Ureter (tissue), 1 donor: ENCODE data around the gene MTG2. TPM values are rescaled to one million over a fixed set of nuclear protein-coding genes. Genes with fewer than 3 reads are reported as not detected.

Experiments
- DNase-seq: peaks from one replicate; pipeline ENCODE4 v3.0.0-alpha.2; 2020; ENCODE audit warnings: low spot score
- total RNA-seq: library from RNA; stranded (reverse); gene quantifications from one replicate; pipeline ENCODE4 v1.2.4, GENCODE V29; 2023
- donor health status: DM: yes; HTN: yes; CAD: no.

MTG2 gene
- total RNA-seq, 1 donor from 2014 or later = 35.5 TPM

DNA sequence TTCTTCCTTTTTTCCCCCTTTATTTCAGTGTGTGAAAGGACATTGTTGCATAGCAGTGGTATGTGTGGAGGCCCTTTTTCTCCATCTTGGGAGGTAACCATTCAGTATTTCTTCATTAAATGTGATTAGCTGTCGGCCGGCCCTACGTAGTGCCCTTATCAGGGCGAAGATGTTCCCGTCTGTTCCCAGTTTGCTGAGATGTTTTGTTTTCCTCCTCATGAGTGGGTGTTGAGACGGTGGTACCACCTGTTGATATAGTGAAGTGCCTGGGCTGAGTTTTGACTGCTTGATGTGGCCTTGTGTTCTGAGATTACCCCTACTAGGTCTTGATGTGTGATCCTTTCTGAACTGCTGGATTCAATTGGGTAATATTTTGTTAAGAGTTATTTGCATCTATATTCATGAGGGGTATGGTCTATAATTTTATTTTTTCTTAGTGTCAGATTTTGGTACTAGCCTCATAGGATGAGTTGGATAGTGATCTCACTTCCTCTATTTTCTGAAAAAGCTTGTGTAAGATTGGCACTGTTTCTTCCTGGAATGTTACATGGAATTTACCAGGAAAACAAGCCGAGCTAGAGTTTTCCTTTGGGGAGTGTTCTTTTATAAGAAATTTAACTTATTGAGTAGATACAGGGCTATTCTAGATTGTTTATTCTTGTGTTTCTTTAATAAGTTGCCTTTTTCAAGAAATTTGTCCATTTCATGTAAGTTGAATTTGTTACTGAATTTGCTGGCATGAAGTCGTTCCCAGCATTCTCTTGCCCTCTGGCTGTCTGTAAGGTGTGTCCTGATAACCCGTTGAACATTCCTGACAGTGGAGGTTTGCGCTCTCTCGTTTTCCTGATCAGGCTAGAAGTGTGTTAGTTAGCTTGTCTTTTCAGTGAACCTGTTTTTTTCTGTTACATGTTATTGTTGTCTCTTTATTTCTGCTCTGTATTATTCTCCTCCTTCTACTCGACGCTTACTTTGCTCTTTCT lies 4.3 kb downstream of the MTG2 start:
- no peak for DNase-seq

GRCh38 chr20:62190639-62191411 lies 8.0 kb downstream of the MTG2 start:
- no peak for DNase-seq

DNA sequence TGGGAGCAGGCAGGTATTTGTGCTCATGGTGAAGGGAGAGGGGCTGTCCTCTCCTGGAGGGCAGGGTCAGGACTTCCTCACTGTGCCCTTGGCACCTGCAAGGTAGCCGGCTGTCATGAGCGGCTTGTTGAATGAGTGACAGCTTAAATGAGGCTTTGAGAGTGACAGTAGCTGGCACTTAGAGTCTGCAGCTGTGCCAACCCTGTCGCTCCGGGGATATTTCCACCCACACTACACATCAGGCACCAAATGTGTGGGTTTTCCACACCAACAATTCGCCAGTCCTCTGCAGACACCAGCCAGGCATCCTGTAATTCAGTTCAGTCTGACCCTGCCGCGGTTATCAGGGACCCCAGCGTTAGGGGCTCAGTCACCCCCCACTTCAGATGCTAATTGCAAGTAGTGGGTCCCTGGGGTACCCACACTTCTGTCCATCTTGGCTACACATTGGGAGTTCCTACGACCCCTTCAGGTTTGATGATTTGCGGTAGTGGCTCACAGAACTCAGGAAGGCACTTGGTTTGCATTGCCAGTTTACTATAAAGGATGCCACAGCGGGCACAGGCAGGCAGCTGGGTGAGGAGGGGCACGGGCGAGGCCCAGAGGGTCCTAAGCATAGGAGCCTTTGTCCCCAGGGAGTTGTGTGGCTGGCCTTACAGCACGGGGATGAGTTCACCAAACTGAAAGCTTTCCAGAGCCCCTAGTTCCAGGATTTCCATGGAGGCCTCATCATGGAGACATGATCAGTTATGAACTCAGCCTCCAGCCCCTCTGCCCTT lies 9.1 kb downstream of the MTG2 start:
- DNase-seq = no peak

GRCh38 chr20:62192635-62193034 lies 9.8 kb downstream of the MTG2 start:
- no peak for DNase-seq

DNA sequence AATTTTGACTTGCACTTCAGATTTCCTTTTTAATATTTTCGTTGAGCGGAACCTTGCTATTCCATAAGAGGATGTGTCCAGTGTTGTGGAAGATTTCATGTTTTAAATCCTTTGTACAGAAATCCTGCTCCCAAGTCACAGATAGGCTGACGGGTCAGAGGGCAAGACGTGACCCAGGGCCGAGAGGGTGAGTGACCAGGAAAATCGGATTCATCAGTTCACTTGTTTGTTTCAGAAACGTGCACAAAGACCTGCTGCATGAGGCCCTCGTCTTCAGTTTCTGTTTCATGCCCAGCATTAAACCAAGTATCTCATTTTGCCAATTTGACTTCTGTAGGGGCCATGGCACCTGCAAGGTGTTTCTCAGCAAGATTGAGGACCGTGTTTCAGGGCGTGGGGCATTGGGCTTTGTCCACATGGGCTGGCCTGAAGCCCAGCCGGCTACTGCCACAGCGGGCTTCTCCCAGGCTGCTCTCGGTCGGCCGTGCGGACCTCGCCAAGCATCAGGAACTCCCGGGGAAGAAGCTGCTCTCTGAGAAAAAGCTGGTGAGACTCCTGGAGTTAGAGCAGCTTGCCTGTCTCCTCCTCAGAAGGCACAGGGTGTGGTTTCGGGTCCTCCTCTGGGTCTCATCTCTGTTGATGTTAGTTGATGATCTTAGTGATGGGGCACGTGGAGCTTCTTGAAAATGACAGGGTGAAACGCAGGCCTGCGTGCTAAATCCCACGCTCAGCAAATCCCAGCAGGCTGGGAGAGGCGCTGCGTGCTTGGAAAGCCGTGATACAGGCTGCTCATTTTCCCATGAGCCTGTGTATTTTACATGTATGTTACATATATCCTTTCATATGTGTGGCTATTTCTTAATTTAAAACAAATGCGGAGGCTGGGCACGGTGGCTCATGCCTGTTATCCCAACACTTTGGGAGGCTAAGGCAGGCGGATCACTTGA lies 10.5 kb downstream of the MTG2 start:
- no peak for DNase-seq

DNA sequence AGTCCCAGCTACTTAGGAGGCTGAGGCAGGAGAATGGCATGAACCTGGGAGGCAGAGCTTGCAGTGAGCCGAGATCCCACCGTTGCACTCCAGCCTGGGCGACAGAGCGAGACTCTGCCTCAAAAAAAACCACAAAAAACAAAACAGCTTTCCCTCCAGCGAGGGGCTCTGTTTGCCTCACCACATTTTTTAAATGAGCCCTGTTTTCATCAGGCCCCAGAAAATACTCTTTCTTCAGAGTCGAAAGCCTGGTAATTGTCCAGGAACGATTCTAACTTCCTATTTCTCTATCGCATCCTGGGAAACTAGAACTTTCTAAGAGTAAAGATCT lies 12.2 kb downstream of the MTG2 start:
- DNase-seq = no peak

DNA sequence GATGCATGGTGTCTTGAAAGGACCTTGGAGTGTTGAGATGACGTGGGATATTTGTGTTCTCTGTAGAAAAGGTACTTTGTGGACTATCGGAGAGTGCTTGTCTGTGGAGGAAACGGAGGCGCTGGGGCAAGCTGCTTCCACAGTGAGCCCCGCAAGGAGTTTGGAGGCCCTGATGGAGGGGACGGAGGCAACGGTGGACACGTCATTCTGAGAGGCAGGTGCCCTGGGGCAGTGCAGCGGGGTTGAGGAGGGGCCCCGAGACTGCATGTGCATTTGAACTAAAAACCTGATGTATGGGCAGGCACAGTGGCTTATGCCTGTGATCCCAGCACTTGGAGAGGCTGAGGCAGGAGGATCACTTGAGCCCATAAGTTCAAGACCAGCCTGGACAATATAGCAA lies 12.9 kb downstream of the MTG2 start:
- DNase-seq = no peak

- DNase-seq = no peak
Observed at GRCh38 chr20:62196286-62196685, 13.5 kb downstream of the MTG2 start.

GRCh38 chr20:62197311-62197710 lies 14.5 kb downstream of the MTG2 start:
- DNase-seq = no peak

GRCh38 chr20:62197801-62198200 lies 15.0 kb downstream of the MTG2 start:
- DNase-seq = no peak

DNA sequence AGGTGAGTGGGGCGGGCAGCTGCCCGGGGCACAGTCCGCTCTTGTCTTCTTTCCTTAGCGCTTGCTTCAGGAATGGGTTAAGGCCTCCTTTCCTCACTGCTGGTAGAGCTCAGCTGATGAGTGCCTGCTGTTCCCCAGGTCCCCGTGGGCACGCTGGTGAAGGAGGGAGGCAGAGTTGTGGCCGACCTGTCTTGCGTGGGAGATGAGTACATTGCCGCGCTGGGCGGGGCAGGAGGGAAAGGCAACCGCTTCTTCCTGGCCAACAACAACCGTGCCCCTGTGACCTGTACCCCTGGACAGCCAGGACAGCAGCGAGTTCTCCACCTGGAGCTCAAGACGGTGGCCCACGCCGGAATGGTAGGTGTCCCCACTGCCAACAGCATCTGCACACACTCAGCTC lies 15.7 kb downstream of the MTG2 start:
- no peak for DNase-seq

DNA sequence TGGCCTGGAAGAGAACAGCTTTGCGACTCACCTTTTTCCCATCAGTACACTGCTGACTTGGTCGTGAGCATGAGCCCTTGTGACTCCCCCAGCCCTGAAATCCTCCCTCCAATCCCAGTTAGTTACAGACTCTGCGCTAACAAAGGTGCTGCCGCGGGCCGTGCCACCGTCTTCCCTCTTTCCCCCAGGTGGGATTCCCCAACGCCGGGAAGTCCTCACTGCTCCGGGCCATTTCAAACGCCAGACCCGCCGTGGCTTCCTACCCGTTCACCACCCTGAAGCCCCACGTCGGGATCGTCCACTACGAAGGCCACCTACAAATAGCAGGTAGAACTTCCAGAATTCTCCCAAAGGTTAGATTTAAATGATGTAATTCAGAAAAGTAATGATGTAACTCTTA lies 16.1 kb downstream of the MTG2 start:
- DNase-seq = no peak

DNA sequence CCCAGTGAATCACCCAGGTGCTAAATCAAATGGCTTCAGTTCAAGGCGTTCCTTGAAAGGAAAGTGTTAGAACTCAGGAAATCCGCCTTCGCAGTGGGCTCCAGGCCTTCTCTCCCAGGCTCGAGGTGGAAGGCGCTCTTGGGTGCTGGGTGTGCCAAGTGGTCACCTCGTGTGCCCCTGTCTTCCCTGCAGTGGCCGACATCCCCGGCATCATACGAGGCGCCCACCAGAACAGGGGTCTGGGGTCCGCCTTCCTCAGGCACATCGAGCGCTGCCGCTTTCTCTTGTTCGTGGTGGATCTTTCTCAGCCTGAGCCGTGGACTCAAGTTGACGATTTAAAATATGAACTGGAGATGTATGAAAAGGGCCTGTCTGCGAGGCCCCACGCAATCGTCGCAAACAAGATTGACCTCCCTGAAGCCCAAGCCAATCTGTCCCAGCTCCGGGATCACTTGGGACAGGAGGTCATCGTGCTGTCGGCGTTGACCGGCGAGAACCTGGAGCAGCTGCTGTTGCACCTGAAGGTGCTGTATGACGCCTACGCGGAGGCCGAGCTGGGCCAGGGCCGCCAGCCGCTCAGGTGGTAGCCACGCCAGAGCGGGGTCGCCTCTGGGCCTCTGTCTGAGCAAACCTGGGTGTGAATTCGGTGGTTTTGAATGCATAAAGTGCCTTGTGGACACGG lies 17.8 kb downstream of the MTG2 start:
- DNase-seq = no peak

DNA sequence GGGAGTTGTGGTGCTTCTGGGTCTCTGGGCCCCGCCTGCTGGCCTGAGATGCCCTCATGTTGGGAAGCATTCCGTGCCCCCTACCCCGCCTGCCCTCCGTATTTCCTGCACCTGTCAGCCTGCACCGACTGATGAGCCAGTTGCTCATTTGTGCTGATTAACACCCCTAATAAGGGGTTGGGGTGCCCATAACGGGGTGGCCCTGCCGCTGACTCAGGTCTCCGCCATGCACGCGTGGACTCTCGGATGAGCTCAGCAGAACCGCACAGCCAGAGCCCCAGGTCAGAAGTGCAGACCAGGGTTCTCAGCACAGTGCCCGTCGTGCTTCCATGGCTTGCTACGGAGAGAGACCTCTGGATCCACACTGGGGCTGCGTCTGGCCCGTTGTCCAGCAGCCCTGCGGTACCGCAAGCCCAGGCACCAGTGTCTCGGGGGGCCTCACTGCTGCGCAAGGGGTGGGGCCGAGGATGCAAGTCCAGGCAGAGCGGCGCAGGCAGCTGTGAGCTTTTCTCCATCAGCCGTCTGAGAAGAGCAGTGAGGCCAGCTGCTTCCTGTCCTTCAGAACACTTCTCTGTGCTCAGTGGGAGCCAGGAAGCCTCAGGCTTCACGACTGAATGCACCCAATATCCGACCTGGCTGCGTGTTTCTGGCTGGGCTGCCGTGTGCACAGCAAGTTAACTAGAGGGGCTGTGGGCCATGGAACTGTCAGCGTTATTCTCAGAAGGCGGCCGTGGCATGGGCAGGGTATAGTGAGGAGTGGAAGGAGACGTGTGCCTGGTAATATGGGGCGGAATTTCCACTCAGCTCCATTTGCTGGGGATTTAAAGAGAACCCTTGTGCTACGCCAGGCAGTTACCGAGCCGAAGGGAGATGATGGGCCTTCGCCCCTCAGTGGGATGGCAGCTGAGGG lies 18.6 kb downstream of the MTG2 start:
- no peak for DNase-seq

DNA sequence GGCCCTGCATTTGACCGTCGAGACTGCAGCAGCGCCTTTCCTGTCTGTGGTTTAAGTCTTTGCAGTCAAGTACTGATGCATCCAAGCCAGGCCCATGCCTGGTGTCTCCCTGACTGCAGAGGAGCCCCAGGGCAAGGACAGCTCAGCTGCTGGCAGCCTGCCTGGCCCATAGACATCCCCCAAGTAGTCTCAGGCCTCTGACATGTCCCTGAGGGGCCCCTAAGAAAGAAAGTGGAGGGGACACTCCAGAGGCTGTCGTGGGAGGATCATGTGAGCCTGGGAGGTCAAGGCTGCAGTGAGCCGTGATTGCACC lies 19.2 kb downstream of the MTG2 start:
- no peak for DNase-seq

DNA sequence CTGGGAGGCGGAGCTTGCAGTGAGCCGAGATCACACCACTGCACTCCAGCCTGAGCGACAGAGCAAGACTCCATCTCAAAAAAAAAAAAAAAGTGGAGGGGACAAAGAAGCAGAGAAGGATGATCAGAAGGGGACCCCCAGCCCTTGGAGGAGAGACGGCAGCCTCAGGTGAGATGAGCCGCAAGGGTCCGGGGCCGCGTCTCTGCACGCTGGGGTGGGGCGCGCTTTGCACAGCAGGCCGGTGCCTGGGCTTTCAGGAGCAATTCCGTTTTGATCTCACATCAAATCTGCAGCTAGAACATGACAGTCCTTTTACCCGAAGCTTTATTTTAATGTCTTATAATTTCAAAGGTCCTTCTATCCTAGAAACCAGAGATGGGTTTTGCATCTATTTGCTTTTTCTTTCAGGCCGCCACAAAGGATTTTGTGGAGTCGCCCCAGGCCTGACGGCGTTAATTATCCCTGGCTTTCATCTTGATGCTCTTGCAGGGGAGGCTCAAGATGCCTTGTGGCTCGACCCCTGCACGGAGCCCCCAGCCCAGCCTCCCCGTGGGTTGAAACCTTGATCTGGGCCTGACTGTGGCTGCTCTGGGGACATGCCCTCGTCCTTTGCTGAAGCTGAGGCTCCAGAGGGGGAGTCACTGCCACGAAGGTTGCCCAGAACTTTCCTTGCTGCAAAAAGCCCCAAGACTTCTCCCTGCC lies 20.0 kb downstream of the MTG2 start:
- no peak for DNase-seq

- DNase-seq = no peak
Observed at GRCh38 chr20:62203378-62204030, 20.7 kb downstream of the MTG2 start.

GRCh38 chr20:62205618-62206387 lies 23.0 kb downstream of the MTG2 start:
- DNase-seq = no peak
